ENCODE results near the gene AFF3. TPM values are rescaled to one million over a fixed set of nuclear protein-coding genes. Genes with fewer than 3 reads are reported as not detected.

The AFF3 gene
- total and polyA plus RNA-seq, 2 of the 8 experiments (the other 6 are each of a cell fraction or from before 2014, with no cell fraction given), result 0.27 to 3.0 TPM

DNA sequence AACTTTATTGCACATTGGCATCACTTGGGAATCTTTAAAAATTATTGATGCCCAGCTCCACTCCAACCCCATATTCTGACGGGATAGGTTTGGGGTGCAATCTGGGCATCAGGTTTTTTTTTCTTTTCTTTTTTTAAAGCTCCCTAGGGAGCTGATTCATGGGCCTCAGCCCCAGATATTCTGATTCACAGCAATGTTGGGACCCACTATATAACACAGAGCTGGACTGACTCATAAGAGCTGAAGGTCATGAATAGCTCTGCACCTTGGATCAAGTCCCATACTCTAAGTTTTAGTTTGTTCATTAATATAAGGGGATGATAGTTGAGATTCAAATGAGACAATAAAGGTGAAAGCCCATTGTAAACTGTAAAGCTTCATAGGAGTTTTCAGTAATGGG, 461.4 kb downstream of the AFF3 start:
- CTCF ChIA-PET (ENCODE audit: partially characterized antibody), result interaction anchor here (0.6 to 1.2 kb wide), 4 partner anchors 9 to 104 kb away, joined by 3 to 4 read pairs (median 4); no protein-coding TSS in a partner anchor
- FAIRE-seq, result no peak
- no peak for TF ChIP-seq EZH2 (IDR thresholded peaks at IDR 0.05; ENCODE audit: low read depth, low read length, severe bottlenecking)
- no peak for TF ChIP-seq NRF1 (IDR thresholded peaks at IDR 0.05; ENCODE audit: low read depth, low read length)
- no peak for TF ChIP-seq SP2 (IDR thresholded peaks at IDR 0.05; ENCODE audit: low read length)
- no peak for TF ChIP-seq TCF12 (IDR thresholded peaks at IDR 0.05; ENCODE audit: low read depth, low read length)
- TF ChIP-seq KDM5A (IDR thresholded peaks at IDR 0.05; ENCODE audit: low read length), result no peak
- no peak for TF ChIP-seq KDM1A (IDR thresholded peaks at IDR 0.05; ENCODE audit: borderline replicate concordance, low read length)
- TF ChIP-seq, protein P1, sequence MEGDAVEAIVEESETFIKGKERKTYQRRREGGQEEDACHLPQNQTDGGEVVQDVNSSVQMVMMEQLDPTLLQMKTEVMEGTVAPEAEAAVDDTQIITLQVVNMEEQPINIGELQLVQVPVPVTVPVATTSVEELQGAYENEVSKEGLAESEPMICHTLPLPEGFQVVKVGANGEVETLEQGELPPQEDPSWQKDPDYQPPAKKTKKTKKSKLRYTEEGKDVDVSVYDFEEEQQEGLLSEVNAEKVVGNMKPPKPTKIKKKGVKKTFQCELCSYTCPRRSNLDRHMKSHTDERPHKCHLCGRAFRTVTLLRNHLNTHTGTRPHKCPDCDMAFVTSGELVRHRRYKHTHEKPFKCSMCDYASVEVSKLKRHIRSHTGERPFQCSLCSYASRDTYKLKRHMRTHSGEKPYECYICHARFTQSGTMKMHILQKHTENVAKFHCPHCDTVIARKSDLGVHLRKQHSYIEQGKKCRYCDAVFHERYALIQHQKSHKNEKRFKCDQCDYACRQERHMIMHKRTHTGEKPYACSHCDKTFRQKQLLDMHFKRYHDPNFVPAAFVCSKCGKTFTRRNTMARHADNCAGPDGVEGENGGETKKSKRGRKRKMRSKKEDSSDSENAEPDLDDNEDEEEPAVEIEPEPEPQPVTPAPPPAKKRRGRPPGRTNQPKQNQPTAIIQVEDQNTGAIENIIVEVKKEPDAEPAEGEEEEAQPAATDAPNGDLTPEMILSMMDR (IDR thresholded peaks at IDR 0.05; ENCODE audit: control extremely low read depth in 1 of 3, insufficient read depth in 1 of 3, low read depth in 1 of 3, low read length in 3 of 3), result no peak
- TF ChIP-seq, protein P2, sequence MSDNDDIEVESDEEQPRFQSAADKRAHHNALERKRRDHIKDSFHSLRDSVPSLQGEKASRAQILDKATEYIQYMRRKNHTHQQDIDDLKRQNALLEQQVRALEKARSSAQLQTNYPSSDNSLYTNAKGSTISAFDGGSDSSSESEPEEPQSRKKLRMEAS (IDR thresholded peaks at IDR 0.05), result no peak
- TF ChIP-seq SIN3A (conservative IDR thresholded peaks at IDR 0.05 in 1 of 2, IDR thresholded peaks at IDR 0.05 in 1 of 2; ENCODE audit: low read depth in 1 of 2, low read length in 2 of 2), result no peak
- no peak for TF ChIP-seq PHF8 (conservative IDR thresholded peaks at IDR 0.05; ENCODE audit: low read depth, low read length)
- TF ChIP-seq SIX5 (IDR thresholded peaks at IDR 0.05; ENCODE audit: low read depth, low read length), result no peak
- TF ChIP-seq CREB1 (IDR thresholded peaks at IDR 0.05), result no peak

More for the DNA sequence above, 461.4 kb downstream of the AFF3 start:
- no peak for DNase-seq (ENCODE audit: low read depth in 1 of 2, low spot score in 2 of 2)
- H3K18ac ChIP-seq (ENCODE audit: extremely low read depth, low read length), result no peak overlapping the region
- H3K4ac ChIP-seq (replicated peaks; ENCODE audit: insufficient read length, low read depth, low read length), result no peak overlapping the region
- no peaks in the 10 kb centered on the region for H3K23me2 ChIP-seq (ENCODE audit: low read depth, low read length)
- H4K20me1 ChIP-seq (replicated peaks in 1 of 2; ENCODE audit: control insufficient read depth in 1 of 2, insufficient read depth in 2 of 2, low read length in 2 of 2), result no peaks in the 10 kb centered on the region
- no peaks in the 10 kb centered on the region for H3K79me2 ChIP-seq (ENCODE audit: control insufficient read depth in 1 of 2, insufficient read depth in 2 of 2, low read length in 2 of 2)
- no peak overlapping the region for H2AFZ ChIP-seq (ENCODE audit: low read length)
- H3K9me3 ChIP-seq (ENCODE audit: insufficient read depth in 2 of 2, low read depth in 1 of 2, low read length in 1 of 2), result no peaks in the 10 kb centered on the region
- no peak overlapping the region for H4K8ac ChIP-seq (ENCODE audit: extremely low read depth, insufficient read depth, low read length)
- no peak overlapping the region for H2BK120ac ChIP-seq (replicated peaks; ENCODE audit: low read depth, low read length)
- H2BK20ac ChIP-seq (ENCODE audit: low read length), result no peak overlapping the region
- H2BK12ac ChIP-seq (ENCODE audit: low read depth, low read length), result no peak overlapping the region
- WGBS, 2 experiments (ENCODE audit: extremely low coverage in 1 of 2, insufficient coverage in 1 of 2, insufficient read length in 1 of 2, insufficient replicate concordance in 2 of 2, low coverage in 1 of 2, low lambda C conversion rate in 2 of 2, missing lambda C conversion rate in 1 of 2), result 83% methylated on average over 1 of the region's 1 CpG; no CpG with 5 or more reads in 1 of the 2 experiments
- H3K4me3 ChIP-seq (ENCODE audit: extremely low read depth in 1 of 4, insufficient read depth in 2 of 4, low read depth in 3 of 4, low read length in 4 of 4), result no peak overlapping the region
- no peak overlapping the region for H3K23ac ChIP-seq (ENCODE audit: insufficient read length)
- H4K91ac ChIP-seq (replicated peaks; ENCODE audit: insufficient read length, low read length), result no peak overlapping the region
- H3K27me3 ChIP-seq (replicated peaks in 1 of 4; ENCODE audit: control insufficient read depth in 3 of 4, extremely low read depth in 1 of 4, insufficient read depth in 3 of 4, low read length in 3 of 4), result no peaks in the 10 kb centered on the region
- no peak overlapping the region for H3K56ac ChIP-seq (replicated peaks; ENCODE audit: insufficient read length, low read depth, low read length)
- no peak overlapping the region for H3K14ac ChIP-seq (ENCODE audit: insufficient read length)
- no peak overlapping the region for H3K4me2 ChIP-seq (ENCODE audit: insufficient read depth in 1 of 2, low read depth in 2 of 2, low read length in 2 of 2)
- H2AK5ac ChIP-seq (ENCODE audit: low read depth, low read length), result no peak overlapping the region
- POLR2A ChIA-PET (ENCODE audit: partially characterized antibody), result interaction anchor here (0.7 kb wide), 1 partner anchor 13 kb away, joined by 3 read pairs; no protein-coding TSS in a partner anchor
- H3K79me1 ChIP-seq (ENCODE audit: low read depth, low read length), result no peaks in the 10 kb centered on the region
- no peak overlapping the region for H4K5ac ChIP-seq (ENCODE audit: insufficient read length, low read depth, low read length)
- no peaks in the 10 kb centered on the region for H3K4me1 ChIP-seq (replicated peaks in 1 of 4; ENCODE audit: control insufficient read depth in 3 of 4, insufficient read depth in 4 of 4, low read length in 3 of 4)
- no peaks in the 10 kb centered on the region for H3K36me3 ChIP-seq (ENCODE audit: control insufficient read depth in 2 of 4, insufficient read depth in 4 of 4, low read length in 3 of 4)
- no peak overlapping the region for H2BK5ac ChIP-seq (ENCODE audit: low read depth, low read length)
- no peak overlapping the region for H3K9ac ChIP-seq (replicated peaks in 1 of 4; ENCODE audit: extremely low read depth in 1 of 4, low read depth in 3 of 4, low read length in 3 of 4)
- H3K27ac ChIP-seq (ENCODE audit: low read depth, low read length), result no peak overlapping the region
- no peak overlapping the region for H2BK15ac ChIP-seq (ENCODE audit: low read length)
